Hepatocyte (in vitro differentiated cells): ENCODE results near the gene CFAP410.

Experiments
- EZH2 ChIP-seq: fragments of 200-600 bp; sonication (generic); IDR thresholded peaks from 2 replicates; pipeline ENCODE4 v1.6.1; 2016; ENCODE audit warnings: antibody characterized with exemption, mild to moderate bottlenecking, borderline replicate concordance
- EZH2phosphoT487 ChIP-seq: fragments of 200-600 bp; sonication (generic); IDR thresholded peaks from one replicate; pipeline ENCODE4 v1.6.1; 2018; ENCODE audit warnings: antibody characterized with exemption, mild to moderate bottlenecking, low read depth, moderate library complexity; ENCODE audit not compliant: unreplicated experiment, severe bottlenecking

DNA sequence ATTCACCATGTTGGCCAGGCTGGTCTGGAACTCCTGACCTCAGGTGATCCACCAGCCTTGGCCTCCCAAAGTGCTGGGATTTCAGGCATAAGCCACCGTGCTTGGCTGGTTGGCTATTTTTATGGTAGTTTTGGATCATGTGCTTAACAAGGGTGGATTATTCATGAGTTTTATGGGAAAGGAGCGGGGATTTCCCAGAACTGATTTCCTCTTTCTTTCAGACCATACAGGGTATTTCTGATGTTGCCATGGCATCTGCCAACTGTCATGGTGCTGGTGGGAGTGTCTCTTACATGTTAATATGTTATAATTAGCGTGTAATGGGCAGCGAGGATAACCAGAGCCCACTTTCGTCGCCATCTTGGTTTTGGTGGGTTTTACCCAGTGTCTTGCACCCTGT lies 17.4 kb upstream of the CFAP410 start:
- TF ChIP-seq EZH2phosphoT487: no peak
- no peak for TF ChIP-seq EZH2
